GM18526 (cell line): ENCODE data around the gene USH1C.

Experiments
- POLR2A ChIP-seq: IDR thresholded peaks from 3 replicates; pipeline ENCODE4 v1.6.1; 2011; ENCODE audit not compliant: insufficient read length; ENCODE audit errors: extremely low read depth

The USH1C gene

DNA sequence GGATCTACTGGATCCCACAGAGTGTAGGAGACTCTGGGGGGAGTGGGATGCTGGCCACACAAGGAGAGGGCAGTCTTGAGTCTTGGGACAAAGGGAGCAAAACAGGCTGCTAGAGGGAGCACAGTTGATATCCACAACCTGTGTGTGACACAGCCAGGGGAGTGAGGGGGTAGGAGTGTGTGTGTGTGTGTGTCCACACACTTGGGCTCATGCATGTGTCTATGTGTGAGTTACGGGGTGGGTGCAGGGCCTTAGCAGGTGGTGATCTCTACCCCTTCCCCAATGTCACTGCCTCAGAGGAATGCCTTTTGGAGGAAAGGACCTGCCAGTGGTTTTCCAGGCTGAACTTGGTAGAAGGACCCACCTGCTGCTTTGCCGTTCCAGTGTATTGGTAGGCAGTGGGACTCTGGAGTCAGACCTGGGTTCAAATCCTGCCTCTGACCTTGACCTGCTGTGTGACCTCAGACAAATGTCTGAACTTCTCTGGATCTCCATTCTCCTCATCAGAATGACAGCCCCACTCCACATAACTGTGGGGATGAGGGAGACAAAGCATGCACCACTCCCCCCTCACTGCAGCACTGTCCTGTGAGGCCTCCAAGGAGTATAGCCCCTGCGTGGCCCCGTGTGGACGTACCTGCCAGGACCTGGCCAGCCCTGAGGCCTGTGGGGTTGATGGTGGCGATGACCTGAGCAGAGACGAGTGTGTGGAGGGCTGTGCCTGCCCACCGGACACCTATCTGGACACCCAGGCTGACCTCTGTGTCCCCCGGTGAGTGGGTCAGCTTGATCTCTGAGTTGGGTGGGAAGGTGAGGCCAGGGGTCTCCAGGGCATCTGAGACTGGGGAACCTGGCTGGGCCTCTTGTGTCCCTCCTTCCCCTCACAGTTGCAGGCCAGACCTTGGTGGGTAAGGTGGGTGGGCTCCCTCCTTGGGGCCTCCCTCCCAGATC is 30.2 kb upstream of the USH1C start:
- TF ChIP-seq POLR2A = no peak

DNA sequence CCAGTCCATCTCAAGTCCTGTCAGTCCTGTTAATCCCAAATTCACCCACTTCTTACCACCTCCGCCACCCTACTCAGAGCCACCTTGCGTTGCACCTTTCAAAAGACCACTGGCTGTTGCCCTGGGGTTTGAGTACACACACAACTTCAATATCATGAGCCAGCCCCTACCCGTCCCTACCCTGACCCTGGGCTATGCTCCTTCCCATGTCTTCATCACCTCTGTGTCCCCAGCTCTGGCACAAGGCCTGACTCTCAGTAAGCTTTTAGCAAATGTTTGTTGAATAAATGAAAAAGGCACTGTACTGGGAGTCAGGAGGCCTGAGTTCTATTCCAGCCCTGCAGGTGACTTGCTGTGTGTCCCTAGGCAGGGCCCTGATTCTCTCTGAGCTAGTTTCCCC is 29.3 kb upstream of the USH1C start:
- TF ChIP-seq POLR2A = no peak

DNA sequence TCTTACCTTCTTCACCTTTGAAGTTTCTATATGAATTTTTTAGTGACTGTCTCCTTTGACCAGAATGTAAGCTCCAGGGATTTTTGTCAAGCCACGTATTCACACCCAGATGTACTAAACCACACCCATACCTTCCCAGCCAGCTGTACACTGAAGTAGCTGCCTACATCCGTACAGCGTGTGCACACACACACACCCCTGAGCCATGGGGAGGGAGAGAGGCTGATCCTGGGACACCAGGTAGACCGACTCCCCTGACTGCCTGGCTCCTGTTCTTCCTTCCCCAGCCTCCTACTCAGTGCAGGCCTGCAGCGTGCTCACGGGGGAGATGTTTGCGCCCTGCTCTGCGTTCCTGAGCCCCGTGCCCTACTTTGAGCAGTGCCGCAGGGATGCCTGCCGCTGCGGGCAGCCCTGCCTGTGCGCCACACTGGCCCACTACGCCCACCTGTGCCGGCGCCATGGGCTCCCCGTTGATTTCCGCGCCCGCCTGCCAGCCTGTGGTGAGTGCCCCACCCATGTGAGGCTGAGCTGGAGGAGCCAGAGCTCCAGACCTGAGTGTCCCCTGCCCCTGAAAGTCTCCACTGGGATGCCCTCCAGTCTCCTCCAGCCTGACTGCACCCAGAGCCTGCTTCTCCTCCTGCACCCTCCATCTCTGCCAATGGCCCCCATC is 28.7 kb upstream of the USH1C start:
- TF ChIP-seq POLR2A = no peak

DNA sequence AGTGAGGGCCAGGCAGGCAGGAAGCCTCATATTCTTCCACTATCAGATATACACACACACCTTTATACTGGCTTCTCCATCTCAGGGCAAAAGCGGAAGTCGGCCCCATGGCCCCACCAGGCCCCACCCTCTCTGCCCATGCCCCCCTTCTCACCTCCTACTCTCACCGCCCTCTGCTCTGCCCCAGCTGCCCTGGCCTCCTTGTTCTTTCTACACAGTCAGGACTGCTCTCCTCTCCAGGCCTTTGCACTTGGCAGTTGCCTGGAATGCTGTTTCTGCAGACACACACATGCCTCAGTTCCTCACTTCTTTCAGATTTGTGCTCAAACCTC is 28.1 kb upstream of the USH1C start:
- no peak for TF ChIP-seq POLR2A

DNA sequence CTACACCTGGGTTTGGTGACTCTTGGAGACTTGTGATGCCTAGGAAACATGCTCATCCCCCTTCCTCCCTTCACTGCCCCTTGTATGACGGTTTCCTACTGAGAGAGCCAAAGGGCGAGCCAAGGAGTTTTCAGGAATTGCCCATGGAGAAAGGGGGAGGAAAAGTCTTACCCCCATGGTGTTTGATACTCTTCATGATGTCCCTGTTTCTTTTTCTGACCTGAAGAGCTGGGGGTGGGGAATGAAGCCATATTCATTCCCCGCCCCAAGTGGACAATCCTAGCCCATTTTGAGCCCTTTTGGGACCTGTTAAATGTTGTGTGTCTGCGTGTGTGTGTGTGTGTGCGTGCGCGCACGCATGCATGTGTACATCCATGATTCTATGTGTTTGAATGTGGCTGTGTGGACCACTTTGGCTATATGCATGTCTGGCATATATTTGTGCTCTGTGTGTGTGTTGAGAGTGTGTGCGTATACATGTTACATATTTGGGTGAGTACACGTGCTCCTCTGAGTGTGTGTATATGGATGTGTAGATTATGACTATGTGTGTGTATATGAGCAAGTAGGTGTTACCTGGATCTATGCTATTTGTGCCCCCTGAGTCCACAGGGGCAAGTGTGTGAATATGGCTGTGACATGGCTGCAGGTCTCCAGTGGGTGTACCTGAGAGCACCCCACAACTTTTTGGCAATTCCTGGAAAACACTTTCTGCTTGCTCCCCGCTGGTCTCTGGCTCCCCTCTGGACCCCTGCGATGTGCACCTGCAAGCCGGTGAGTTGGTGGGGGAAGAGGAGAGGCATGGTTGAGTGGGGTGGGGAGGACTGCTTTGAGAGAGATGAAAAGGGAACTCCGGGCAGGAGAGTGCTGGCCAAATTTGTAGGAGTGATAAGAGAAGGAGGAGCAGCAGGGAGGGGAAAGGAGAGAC is 27.5 kb upstream of the USH1C start:
- no peak for TF ChIP-seq POLR2A

DNA sequence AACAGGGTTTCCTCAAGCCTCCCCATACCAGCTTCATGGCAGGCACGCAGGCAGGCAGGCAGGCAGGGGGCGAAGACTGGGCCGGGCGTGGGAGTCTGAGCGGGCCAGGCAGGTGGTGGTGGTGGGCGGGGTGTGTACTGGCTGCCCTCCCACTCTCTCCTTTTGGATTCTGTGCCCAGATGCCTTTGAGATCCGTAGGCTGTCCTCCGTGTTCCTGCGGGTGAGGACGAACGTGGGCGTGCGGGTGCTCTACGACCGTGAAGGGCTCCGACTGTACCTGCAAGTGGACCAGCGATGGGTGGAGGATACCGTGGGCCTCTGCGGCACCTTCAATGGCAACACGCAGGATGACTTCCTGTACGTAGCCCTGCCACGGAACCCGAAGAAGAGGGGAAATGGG is 25.8 kb upstream of the USH1C start:
- TF ChIP-seq POLR2A = no peak

DNA sequence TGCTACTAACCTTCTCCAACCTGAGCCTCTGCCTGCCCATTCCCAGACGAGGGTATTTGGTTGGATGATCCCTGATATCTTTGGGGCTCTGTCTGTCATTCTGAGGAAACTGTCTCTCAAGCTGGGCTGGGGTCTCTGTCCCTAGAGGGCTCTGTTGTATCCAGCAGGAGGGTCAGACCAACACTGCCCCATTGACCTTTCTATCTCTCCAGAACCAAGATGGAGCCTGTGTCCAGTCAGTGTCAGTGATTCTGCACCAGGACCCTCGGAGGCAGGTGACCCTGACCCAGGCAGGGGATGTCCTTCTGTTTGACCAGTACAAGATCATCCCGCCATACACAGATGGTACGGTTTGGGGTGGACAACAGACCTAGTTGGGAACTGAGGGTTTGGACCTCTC is 24.7 kb upstream of the USH1C start:
- no peak for TF ChIP-seq POLR2A

DNA sequence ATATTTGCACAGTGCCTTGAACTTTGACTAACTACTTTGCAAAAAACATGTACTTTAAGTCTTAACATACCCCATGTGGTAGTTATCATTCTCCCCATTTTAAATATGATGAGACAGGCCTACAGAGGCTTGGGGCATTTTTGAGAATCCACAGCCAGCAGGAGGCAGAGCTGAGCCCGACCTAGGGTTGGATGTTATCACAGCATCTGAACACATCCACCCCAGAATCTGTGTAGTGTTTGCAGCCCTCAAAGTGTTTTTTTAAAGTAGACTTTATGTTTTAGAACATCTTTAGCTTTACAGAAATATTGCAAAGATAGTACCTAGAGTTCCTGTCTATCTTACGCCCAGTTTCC is 20.4 kb upstream of the USH1C start:
- TF ChIP-seq POLR2A = no peak

DNA sequence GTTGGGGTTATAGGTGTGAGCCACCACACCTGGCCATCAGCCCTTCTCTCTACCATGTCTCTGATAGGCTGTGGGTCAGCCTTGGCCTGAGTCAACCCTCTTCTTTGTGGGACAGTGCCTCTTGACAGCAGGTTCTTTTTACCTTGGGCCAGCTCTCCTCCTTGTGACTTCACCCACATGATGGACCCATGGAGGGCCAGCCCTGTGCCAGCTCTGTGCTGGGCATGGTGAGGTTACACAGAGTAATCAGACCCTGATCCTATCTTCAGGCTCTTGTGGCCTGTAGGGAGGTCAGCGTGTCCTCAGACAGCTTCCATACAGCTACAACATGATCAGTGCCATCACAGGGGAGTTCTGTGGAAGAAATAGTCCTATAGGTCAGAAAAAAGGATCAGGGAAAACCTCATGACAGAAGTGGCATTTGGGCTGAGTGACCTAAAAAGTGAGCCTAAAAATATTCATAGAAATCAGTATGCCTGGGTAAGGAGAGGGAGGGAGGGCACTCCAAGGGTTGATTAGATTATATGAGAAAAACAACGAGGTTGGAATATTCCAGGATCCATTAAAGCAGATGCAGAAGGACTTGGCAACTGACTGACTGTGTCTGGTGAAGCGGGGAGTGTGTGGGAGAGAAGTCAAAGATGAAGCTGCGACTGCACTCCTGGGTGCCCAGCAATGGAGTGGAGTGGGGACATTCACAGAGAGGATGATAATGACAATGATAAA is 19.9 kb upstream of the USH1C start:
- TF ChIP-seq POLR2A = no peak

DNA sequence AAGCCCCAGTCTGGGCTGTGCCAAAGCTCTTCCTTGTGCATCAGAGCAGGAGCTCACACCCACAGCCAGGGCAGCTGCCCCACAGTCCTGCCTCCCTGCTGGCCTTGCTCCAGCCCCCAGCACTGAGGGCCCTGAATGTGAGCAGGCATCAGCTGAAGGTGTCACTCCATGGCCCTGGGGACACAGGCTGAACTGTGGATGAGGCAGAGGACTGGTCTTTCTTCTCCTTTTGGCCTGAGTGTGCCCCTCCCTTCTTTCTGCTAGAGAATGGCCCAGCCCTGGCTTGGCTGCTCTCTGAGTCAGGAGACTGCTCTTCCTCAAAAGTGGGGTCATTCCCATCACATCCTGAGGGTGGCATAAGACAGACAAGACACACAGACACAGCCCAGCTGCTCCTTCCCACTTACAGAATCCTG is 19.0 kb upstream of the USH1C start:
- no peak for TF ChIP-seq POLR2A

DNA sequence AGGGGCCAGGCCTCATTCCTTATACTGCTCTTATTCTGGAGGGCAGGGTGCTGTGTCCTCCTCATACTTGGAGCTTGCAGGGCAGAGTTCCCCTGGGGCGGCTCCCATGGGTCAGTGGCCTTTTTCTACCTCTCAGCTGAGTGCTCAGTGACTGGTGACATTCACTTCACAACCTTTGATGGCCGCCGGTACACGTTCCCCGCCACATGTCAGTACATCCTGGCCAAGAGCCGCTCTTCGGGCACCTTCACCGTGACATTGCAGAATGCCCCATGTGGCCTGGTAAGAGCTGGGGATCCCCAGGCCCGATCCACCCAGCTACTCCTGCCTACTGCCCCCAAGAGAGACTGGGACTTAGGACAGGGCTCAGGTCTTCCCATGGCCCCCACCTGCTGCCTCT is 17.3 kb upstream of the USH1C start:
- TF ChIP-seq POLR2A = no peak

DNA sequence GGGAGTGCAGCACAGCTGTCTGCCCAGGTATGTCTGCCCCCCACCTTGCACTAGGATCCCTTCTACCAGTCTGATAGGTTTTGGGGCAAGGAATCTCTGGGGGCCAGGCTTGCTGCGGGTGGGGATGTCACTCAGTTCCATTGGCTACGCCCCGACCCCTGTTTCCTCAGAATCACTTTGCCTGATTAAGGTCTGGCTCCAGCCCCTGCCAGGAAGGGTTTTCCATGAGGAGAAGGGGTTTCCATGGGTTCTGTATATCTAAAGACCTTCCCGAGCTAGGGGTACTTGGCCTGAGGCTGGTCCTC is 16.8 kb upstream of the USH1C start:
- no peak for TF ChIP-seq POLR2A

DNA sequence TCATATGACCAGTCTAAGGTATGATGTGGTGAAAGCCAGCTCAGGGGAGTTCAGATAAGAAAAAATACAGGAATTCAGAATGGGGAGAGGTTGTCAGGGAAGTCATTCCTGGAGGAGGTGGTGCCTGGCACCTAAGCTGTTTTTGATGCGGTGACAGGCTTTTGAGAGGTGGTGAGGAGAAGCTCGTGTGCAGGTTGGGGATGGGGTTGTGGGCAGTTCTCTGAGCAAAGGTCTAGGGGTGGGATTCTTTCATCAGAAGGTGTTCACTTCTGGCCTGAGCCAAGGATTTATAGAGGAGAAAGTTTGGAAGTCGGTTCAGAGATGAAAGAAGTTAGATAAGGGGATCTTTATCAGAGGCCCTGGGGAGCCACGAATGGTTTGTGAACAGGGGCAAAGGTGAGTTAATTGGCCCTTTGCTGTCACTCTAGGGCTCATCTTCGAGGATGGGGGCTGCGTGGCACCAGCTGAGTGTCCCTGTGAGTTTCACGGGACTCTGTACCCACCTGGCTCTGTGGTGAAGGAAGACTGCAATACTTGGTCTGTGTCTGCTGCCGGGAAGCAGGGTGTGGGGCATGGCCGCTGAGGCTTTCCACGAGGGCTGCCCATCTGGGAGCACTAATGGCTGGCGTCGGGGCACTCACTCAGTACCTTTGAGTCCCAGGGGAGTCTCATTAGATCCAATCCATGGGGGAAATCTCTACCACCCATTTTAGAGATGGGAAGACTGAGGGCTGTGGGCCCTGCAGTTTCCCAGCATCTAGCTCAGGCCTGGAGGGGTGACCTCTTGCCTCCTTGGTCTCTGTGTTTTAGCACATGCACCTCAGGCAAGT is 16.3 kb upstream of the USH1C start:
- TF ChIP-seq POLR2A = no peak

DNA sequence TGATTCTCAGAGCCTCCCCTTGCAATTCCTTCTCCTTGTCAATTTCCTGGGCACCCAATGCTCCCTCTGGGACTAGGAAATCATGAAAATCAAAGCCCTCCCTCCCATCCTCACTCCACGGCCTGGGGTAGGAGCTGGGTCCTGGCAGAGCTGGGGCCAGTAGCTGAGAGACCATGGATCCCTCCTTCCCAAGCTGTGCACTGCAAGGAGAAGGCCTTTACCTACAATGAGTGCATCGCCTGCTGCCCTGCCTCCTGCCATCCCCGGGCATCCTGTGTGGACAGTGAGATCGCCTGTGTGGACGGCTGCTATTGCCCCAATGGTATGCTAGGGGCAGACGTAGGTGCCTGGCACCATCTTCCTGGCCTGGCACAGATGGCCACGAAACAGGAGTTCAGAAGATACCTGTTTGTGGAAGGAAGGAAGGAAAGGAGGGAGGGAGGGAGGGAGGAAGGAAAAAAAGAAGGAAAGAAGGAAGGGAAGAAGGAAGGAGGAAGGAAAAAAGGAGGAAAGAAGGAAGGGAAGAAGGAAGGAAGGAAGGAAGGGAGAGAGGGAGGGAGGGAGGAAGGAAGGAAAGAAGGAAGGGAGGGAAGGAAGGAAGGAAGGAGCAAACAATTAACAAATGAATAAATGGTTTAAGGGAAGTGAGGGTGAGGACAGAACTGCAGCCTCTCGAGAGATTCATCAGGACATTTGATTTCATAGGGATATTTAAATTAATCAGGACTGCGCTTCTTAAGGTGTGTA is 15.3 kb upstream of the USH1C start:
- no peak for TF ChIP-seq POLR2A
